ENCODE results near the gene TIGAR.
A peak's percentile ranks its signal among the peaks of the same experiment; 100 is the strongest.

The TIGAR gene

DNA sequence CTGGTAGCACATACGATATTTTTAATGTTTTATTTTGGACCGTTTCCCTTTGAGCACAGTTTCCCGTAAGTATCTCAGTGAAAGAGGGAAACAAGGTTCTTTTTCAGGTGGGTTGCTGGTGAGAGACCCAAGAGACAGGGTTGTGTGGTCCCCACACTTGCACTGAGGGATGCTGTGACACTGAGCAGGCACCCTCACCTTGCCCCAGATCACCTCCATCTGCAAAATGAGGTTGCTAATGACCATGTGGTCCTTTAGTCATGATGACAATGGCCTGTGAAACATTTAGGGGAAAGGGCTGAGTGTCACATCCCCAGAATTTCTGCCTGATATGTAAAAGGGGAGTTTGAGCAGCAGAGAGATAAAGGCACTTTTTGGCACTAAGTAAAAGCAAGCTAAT lies 43.2 kb upstream of the TIGAR start:
- H3K9me3 Mint-ChIP-seq, result no peaks in the 10 kb centered on the region
- H3K4me1 Mint-ChIP-seq, result peaks cover 57% of the 10 kb centered on the region
- peaks cover 61% of the 10 kb centered on the region for H3K36me3 Mint-ChIP-seq (ENCODE audit: low read depth)
- TF ChIP-seq, protein P1, sequence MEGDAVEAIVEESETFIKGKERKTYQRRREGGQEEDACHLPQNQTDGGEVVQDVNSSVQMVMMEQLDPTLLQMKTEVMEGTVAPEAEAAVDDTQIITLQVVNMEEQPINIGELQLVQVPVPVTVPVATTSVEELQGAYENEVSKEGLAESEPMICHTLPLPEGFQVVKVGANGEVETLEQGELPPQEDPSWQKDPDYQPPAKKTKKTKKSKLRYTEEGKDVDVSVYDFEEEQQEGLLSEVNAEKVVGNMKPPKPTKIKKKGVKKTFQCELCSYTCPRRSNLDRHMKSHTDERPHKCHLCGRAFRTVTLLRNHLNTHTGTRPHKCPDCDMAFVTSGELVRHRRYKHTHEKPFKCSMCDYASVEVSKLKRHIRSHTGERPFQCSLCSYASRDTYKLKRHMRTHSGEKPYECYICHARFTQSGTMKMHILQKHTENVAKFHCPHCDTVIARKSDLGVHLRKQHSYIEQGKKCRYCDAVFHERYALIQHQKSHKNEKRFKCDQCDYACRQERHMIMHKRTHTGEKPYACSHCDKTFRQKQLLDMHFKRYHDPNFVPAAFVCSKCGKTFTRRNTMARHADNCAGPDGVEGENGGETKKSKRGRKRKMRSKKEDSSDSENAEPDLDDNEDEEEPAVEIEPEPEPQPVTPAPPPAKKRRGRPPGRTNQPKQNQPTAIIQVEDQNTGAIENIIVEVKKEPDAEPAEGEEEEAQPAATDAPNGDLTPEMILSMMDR (IDR thresholded peaks at IDR 0.05; ENCODE audit: unreplicated experiment in 3 of 3), result no peak
- peak overlapping the region; percentile 61 to 77 (median 66) for H3K4me3 Mint-ChIP-seq
- H3K27me3 Mint-ChIP-seq (ENCODE audit: low read depth), result no peaks in the 10 kb centered on the region
- H3K27ac Mint-ChIP-seq, result peak overlapping the region in 2 of 3 experiments; percentile 80 to 82

DNA sequence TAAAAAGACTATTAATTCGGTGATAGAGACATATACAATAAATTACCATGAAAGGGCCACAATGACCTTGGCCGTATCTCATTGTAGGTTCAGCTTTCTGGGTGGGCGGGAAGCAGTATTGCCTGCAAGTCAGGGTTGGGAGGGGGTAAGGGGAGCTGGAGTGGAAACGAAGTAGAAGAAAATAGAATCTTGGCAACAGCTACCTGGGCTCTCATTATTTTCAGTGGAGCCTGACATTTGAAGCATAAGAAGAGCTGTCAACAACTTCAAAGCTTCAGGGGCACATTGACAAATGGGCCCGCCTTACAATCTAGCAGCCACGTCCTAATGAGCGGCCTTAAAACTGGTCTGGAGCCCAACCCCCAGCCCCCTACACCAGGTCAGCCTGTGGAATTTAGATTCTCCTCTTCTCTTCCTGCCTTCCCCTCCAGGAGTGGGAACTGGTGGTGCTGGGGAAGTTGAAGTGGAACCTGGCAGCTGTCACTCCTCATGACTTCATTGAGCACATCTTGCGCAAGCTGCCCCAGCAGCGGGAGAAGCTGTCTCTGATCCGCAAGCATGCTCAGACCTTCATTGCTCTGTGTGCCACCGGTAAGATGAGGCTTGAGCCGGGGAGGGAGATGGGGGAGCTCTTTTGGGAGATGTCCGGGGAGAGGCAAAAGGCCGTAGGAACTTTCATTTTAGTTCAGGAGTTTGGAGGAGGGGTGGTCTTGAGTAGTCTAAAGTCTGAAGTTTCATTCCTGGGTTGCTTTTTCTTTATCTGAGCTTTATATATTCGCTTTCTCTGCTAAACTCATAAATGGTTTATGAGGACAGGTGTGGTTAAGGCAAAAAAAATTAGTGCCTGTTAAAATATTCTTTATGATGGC lies 42.5 kb upstream of the TIGAR start:
- Mint-ChIP-seq H3K9me3 (no peaks in the 10 kb centered on the region), H3K27me3 (ENCODE audit: low read depth) (no peaks in the 10 kb centered on the region), H3K4me1 (peaks cover 59% of the 10 kb centered on the region), H3K4me3 (peak overlapping the region; percentile 61 to 77 (median 66)), H3K27ac (peak overlapping the region; percentile 60 to 89 (median 80)), H3K36me3 (ENCODE audit: low read depth) (peaks cover 67% of the 10 kb centered on the region)
- TF ChIP-seq, protein P1 (IDR thresholded peaks at IDR 0.05; ENCODE audit: unreplicated experiment in 3 of 3), result no peak

DNA sequence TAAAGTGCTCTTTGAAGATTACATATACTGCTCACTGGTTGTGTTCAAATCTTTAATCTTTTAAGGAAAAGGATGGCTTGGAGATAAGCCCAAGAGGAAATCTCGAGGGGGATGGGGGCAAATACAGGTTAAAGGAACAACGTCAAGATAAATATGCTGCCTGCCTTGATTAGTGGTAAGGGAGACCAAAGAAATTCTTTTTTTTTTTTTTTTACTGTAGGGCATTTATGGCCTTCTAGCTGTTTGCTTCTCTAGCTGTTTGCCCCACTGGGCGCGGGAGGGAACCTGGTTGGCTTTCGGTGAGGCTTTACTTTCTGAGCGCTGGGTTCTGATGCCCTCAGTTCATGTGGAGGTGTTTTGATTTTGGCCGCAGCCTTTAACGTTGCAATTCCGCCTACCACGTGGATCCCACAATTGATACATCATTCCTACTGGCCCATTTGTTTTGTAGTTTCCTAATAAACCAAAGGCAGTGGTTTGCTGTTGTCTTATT lies 41.8 kb upstream of the TIGAR start:
- peak overlapping the region; percentile 33 to 89 (median 80) for H3K27ac Mint-ChIP-seq

DNA sequence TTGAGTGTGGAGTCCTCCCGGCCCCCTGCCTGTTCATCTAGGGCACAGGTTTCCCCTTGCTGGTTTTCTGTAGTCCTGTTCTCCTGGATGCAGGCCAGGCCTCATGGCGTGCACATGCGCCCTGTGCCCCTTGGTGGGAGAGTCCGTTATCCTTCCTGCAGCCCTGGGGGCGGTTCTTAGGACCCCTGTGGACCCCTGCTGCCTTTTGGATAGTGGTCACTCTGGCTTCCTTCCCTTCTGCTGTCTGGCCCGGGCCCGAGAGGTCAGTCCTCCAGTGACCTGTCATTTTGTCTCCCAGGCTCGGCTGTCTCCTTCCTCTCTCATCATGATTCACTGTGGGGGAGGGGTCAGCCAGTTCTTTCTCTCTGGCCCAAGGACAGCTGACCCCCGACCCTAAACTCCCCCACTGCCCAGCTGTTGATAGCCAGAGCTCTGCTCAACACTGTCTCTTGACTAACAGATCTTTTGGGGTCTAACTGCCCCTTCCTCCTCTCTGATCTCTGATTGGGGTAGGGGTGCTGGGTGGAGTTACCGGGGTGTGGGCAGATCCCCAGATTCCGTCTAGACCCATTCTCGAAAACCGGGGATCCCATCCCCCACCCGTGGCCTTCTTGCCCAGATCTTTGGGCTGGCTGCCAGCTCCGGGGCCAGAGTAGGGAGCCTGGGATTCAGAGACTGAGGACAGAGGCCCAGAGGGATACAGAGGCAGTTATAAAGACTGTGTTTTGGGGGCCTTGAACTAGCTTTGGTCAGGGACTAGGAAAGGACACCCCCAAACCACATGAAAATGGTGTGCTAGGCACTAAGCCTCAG lies 40.5 kb upstream of the TIGAR start:
- H3K27ac Mint-ChIP-seq, result peak overlapping the region; percentile 76 to 79 (median 78)
- H3K4me3 Mint-ChIP-seq, result peak overlapping the region; percentile 49 to 69 (median 67)
- H3K9me3 Mint-ChIP-seq, result no peaks in the 10 kb centered on the region
- H3K27me3 Mint-ChIP-seq (ENCODE audit: low read depth), result no peaks in the 10 kb centered on the region
- H3K4me1 Mint-ChIP-seq, result peaks cover 74% of the 10 kb centered on the region
- TF ChIP-seq, protein P1 (IDR thresholded peaks at IDR 0.05; ENCODE audit: unreplicated experiment in 3 of 3), result no peak
- H3K36me3 Mint-ChIP-seq (ENCODE audit: low read depth), result peaks cover 87% of the 10 kb centered on the region

More for the DNA sequence above, 41.8 kb upstream of the TIGAR start:
- TF ChIP-seq, protein P1 (IDR thresholded peaks at IDR 0.05; ENCODE audit: unreplicated experiment in 3 of 3), result no peak
- Mint-ChIP-seq H3K4me1 (peaks cover 65% of the 10 kb centered on the region), H3K36me3 (ENCODE audit: low read depth) (peaks cover 74% of the 10 kb centered on the region), H3K9me3 (no peaks in the 10 kb centered on the region), H3K4me3 (peak overlapping the region; percentile 61 to 77 (median 66)), H3K27me3 (ENCODE audit: low read depth) (no peaks in the 10 kb centered on the region)

DNA sequence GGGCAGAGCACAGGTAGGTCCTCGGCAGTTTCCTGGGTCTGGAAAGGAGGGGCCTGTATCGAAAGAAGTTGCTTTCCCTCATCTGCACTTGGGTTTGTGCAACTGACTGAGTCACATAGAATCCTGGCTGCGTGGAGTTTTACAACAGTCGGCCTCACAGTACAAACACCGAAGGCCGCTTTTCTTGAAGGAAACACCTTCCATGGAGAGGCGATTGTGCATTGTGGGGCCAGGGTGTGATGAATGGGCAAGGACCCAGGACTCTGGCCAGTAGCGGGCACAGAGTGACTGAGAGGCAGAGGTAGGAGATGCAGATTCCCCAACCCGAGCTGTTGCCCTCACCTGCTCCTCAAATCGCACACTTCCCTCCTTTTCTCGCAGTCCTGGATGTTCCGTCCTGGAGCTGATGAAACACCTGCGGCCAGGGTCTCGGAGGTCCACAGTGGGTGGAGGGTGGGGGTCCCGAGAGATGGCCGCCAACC lies 39.8 kb upstream of the TIGAR start:
- Mint-ChIP-seq H3K27ac (peak overlapping the region; percentile 76 to 79 (median 78)), H3K4me3 (peak overlapping the region in 1 of 3 experiments; percentile 69), H3K9me3 (no peaks in the 10 kb centered on the region), H3K27me3 (ENCODE audit: low read depth) (no peaks in the 10 kb centered on the region), H3K4me1 (peaks cover 80% of the 10 kb centered on the region), H3K36me3 (ENCODE audit: low read depth) (peaks cover 89% of the 10 kb centered on the region)
- TF ChIP-seq, protein P1 (IDR thresholded peaks at IDR 0.05; ENCODE audit: unreplicated experiment in 3 of 3), result no peak
